ENCODE data around the gene PRC1. TPM values are rescaled to one million over a fixed set of nuclear protein-coding genes. Genes with fewer than 3 reads are reported as not detected.
A peak's percentile ranks its signal among the peaks of the same experiment; 100 is the strongest.

PRC1 gene
- total and polyA plus RNA-seq, 3 experiments from 2014 or later, result 3.4 to 79.9 (median 79.7) TPM

- Histone ChIP-seq H3K4me3 (ENCODE audit: low read length) (no peak overlapping the region), H3K27ac (ENCODE audit: low read depth, low read length) (no peak overlapping the region), H3K4me1 (ENCODE audit: insufficient read depth, low read length) (no peaks in the 10 kb centered on the region), H3K27me3 (ENCODE audit: insufficient read depth, low read length, poor library complexity, severe bottlenecking) (no peaks in the 10 kb centered on the region), H3K9me3 (ENCODE audit: low read length) (no peaks in the 10 kb centered on the region), H3K36me3 (ENCODE audit: insufficient read depth, low read length) (peaks cover 53% of the 10 kb centered on the region)
- peaks cover 0 to 90% (median 5%) of the 10 kb centered on the region in 3 donors for H3K36me3 Mint-ChIP-seq
- no peak for DNase-seq
- no peaks in the 10 kb centered on the region for H3K9me3 Mint-ChIP-seq
- H3K4me3 Mint-ChIP-seq, result no peak overlapping the region
- H3K27me3 Mint-ChIP-seq, result no peaks in the 10 kb centered on the region
- ChIA-PET POLR2A (no interaction called here), CTCF (interaction anchor here (2.3 kb wide), 1 partner anchor 12 kb away, joined by 17 read pairs; no protein-coding TSS in a partner anchor)
- no peak overlapping the region for H3K27ac Mint-ChIP-seq
- no peaks in the 10 kb centered on the region for H3K4me1 Mint-ChIP-seq
Measured at GRCh38 chr15:90945091-90945490, 49.2 kb downstream of the PRC1 start.

DNA sequence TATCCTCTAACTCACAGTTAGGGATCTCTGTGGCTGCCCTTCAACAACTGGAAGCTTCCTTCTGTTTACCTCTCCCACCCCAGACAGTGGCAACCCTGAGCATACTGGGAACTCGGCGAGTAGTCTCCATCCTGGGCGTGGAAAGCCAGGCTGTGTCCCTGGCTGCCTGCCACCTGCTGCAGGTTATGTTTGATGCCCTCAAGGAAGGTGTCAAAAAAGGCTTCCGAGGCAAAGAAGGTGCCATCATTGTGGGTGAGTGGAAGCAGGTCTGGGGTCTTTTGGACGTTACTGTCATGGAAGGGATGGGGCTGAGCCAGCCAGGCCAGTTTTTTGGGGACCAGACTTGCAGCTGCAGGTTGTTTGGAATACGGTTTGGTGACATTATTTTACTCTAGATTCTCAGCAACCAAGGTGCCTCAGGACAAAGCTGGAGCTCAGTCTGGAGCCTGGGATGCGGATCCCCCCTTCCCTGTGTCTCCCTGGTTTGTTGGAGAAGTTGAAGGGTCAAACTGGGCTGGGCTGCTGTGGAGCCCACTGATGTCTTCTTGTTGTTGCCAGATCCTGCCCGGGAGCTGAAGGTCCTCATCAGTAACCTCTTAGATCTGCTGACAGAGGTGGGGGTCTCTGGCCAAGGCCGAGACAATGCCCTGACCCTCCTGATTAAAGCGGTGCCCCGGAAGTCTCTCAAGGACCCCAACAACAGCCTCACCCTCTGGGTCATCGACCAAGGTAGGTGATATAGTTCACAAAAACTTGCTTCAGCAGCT, 51.8 kb downstream of the PRC1 start:
- Histone ChIP-seq H3K4me3 (ENCODE audit: low read length) (no peak overlapping the region), H3K9me3 (ENCODE audit: low read length) (no peaks in the 10 kb centered on the region), H3K36me3 (ENCODE audit: insufficient read depth, low read length) (peaks cover 55% of the 10 kb centered on the region), H3K4me1 (ENCODE audit: insufficient read depth, low read length) (no peaks in the 10 kb centered on the region), H3K27ac (ENCODE audit: low read depth, low read length) (no peak overlapping the region), H3K27me3 (ENCODE audit: insufficient read depth, low read length, poor library complexity, severe bottlenecking) (no peaks in the 10 kb centered on the region)
- no peaks in the 10 kb centered on the region for H3K9me3 Mint-ChIP-seq
- H3K4me3 Mint-ChIP-seq, result no peak overlapping the region
- CTCF ChIA-PET, result interaction anchor here (0.8 to 4.7 kb wide), 3 partner anchors 10 to 295 kb away, joined by 3 to 40 read pairs (median 19); partner anchors contain the start of genes HDDC3 and UNC45A
- no peaks in the 10 kb centered on the region for H3K27me3 Mint-ChIP-seq
- no peak overlapping the region for H3K27ac Mint-ChIP-seq
- peaks cover 0 to 83% (median 8%) of the 10 kb centered on the region in 3 donors for H3K36me3 Mint-ChIP-seq
- no peak for DNase-seq
- no peaks in the 10 kb centered on the region for H3K4me1 Mint-ChIP-seq
- POLR2A ChIA-PET, result no interaction called here

DNA sequence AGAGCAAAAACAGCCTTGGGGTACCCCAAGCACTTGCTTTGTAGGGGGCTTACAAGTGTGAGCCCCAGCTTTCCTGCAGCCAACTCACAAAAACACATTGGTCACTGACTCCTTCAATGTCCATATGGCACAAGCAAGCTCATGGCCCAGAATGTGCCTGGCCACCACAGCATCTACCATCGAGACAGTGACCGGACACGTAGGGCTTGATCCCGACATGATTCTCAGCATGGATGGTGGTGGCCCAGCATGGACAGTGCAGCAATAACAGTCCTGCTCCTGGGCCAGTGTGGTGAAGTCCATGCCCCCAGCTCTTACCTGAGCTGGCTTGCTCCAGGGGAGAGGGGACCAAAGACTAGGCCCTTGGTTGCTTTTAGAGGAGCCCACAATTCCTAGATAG, 53.3 kb downstream of the PRC1 start:
- Histone ChIP-seq H3K27ac (ENCODE audit: low read depth, low read length) (no peak overlapping the region), H3K9me3 (ENCODE audit: low read length) (no peaks in the 10 kb centered on the region), H3K27me3 (ENCODE audit: insufficient read depth, low read length, poor library complexity, severe bottlenecking) (no peaks in the 10 kb centered on the region), H3K36me3 (ENCODE audit: insufficient read depth, low read length) (peaks cover 51% of the 10 kb centered on the region), H3K4me1 (ENCODE audit: insufficient read depth, low read length) (peaks cover 9% of the 10 kb centered on the region), H3K4me3 (ENCODE audit: low read length) (no peak overlapping the region)
- peaks cover 9% of the 10 kb centered on the region in 3 donors for H3K4me1 Mint-ChIP-seq
- H3K27me3 Mint-ChIP-seq, result no peaks in the 10 kb centered on the region
- H3K27ac Mint-ChIP-seq, result no peak overlapping the region
- H3K9me3 Mint-ChIP-seq, result no peaks in the 10 kb centered on the region
- DNase-seq, result no peak
- H3K4me3 Mint-ChIP-seq, result peak overlapping the region in 1 of 7 donors; percentile 69
- peaks cover 0 to 77% (median 9%) of the 10 kb centered on the region in 3 donors for H3K36me3 Mint-ChIP-seq
- CTCF ChIA-PET, result interaction anchor here (1.7 to 4.7 kb wide), 3 partner anchors 8 to 21 kb away, joined by 4 to 40 read pairs (median 19); partner anchors contain the start of genes HDDC3 and UNC45A
- POLR2A ChIA-PET, result no interaction called here

GRCh38 chr15:90939756-90940155, 54.6 kb downstream of the PRC1 start:
- Histone ChIP-seq H3K27ac (ENCODE audit: low read depth, low read length) (no peak overlapping the region), H3K9me3 (ENCODE audit: low read length) (no peaks in the 10 kb centered on the region), H3K4me1 (ENCODE audit: insufficient read depth, low read length) (peaks cover 16% of the 10 kb centered on the region), H3K36me3 (ENCODE audit: insufficient read depth, low read length) (peaks cover 47% of the 10 kb centered on the region), H3K4me3 (ENCODE audit: low read length) (no peak overlapping the region), H3K27me3 (ENCODE audit: insufficient read depth, low read length, poor library complexity, severe bottlenecking) (no peaks in the 10 kb centered on the region)
- H3K4me1 Mint-ChIP-seq, result peaks cover 11 to 20% (median 12%) of the 10 kb centered on the region in 3 donors
- no peak for DNase-seq
- no peaks in the 10 kb centered on the region for H3K27me3 Mint-ChIP-seq
- ChIA-PET POLR2A (no interaction called here), CTCF (interaction anchor here (1.3 to 1.7 kb wide), 3 partner anchors 14 to 93 kb away, joined by 3 to 4 read pairs (median 4); no protein-coding TSS in a partner anchor)
- no peak overlapping the region for H3K4me3 Mint-ChIP-seq
- H3K27ac Mint-ChIP-seq, result no peak overlapping the region
- peaks cover 0 to 74% (median 9%) of the 10 kb centered on the region in 3 donors for H3K36me3 Mint-ChIP-seq
- H3K9me3 Mint-ChIP-seq, result no peaks in the 10 kb centered on the region

DNA sequence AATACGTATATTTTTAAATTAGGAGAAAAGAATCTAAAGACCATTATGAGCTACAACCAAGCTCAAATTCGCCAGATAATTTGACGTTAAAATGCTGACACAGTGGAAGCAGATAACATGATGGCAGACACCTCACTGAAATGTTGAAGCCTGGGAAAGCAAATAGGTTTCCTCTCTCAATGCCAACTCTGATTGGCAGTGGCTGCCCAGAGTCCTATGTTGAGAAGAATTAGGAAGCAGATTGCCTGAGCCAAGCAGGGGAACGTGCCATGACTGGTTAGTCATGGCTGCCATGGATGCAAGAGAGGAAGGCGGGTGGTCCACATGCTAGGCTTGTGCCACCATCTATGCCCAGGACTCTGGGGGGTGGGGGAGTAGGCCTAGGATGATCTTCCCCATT, 56.1 kb downstream of the PRC1 start:
- H3K4me1 Mint-ChIP-seq, result peaks cover 18 to 30% (median 19%) of the 10 kb centered on the region in 3 donors
- H3K27ac Mint-ChIP-seq, result no peak overlapping the region
- H3K4me3 ChIP-seq (ENCODE audit: low read length), result no peak overlapping the region
- DNase-seq, result no peak
- H3K4me3 Mint-ChIP-seq, result no peak overlapping the region
- H3K36me3 ChIP-seq (ENCODE audit: insufficient read depth, low read length), result peaks cover 35% of the 10 kb centered on the region
- no peak overlapping the region for H3K27ac ChIP-seq (ENCODE audit: low read depth, low read length)
- ChIA-PET CTCF (interaction anchor here (9.8 kb wide), 1 partner anchor 17 kb away, joined by 158 read pairs; the partner anchor contains the start of gene RCCD1), POLR2A (no interaction called here)
- H3K27me3 Mint-ChIP-seq, result no peaks in the 10 kb centered on the region
- no peaks in the 10 kb centered on the region for H3K9me3 Mint-ChIP-seq
- H3K36me3 Mint-ChIP-seq, result peaks cover 0 to 61% (median 9%) of the 10 kb centered on the region in 3 donors
- no peaks in the 10 kb centered on the region for H3K27me3 ChIP-seq (ENCODE audit: insufficient read depth, low read length, poor library complexity, severe bottlenecking)
- H3K4me1 ChIP-seq (ENCODE audit: insufficient read depth, low read length), result peaks cover 31% of the 10 kb centered on the region
- H3K9me3 ChIP-seq (ENCODE audit: low read length), result no peaks in the 10 kb centered on the region

DNA sequence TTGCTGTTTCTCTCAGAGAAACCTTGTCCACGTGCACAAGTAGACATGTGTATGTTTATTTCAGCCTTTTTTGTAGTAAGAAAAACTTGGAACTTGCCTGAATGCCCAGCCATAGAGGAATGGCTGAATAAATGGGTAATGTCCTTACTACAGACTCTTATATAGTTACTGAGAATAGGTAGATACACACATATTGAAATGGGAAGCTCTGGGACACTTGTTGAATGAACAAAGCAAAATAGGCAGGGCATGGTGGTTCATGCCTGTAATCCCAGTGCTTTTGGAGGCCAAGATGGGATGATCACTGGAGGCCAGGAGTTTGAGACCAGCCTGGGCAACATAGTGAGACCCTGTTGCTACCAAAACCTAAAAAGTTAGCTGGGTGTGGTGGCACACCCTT, 57.5 kb downstream of the PRC1 start:
- Mint-ChIP-seq H3K4me1 (peaks cover 22 to 36% (median 24%) of the 10 kb centered on the region in 3 donors), H3K9me3 (no peaks in the 10 kb centered on the region), H3K36me3 (peaks cover 0 to 48% (median 9%) of the 10 kb centered on the region in 3 donors), H3K27me3 (no peaks in the 10 kb centered on the region), H3K27ac (peak overlapping the region in 3 of 8 donors; percentile 77 to 99 (median 97)), H3K4me3 (peak overlapping the region; percentile 88 to 97 (median 89))
- Histone ChIP-seq H3K4me1 (ENCODE audit: insufficient read depth, low read length) (peaks cover 39% of the 10 kb centered on the region), H3K9me3 (ENCODE audit: low read length) (no peaks in the 10 kb centered on the region), H3K4me3 (ENCODE audit: low read length) (no peak overlapping the region), H3K27me3 (ENCODE audit: insufficient read depth, low read length, poor library complexity, severe bottlenecking) (no peaks in the 10 kb centered on the region), H3K36me3 (ENCODE audit: insufficient read depth, low read length) (peaks cover 22% of the 10 kb centered on the region), H3K27ac (ENCODE audit: low read depth, low read length) (no peak overlapping the region)
- ChIA-PET POLR2A (no interaction called here), CTCF (interaction anchor here (1.0 to 9.8 kb wide), 2 partner anchors 10 to 18 kb away, joined by 3 to 158 read pairs; partner anchors contain the start of gene RCCD1)
- DNase-seq, result no peak

GRCh38 chr15:90934949-90935751, 59.2 kb downstream of the PRC1 start, which contains the start of gene UNC45A:
Gene UNC45A, plus strand, starts transcription at chr15:90935285. Its CDS starts 40 bp downstream, at chr15:90935325.
- Mint-ChIP-seq H3K27ac (peak within 1 kb of the TSS; percentile 91 to 99 (median 96)), H3K4me1 (peaks cover 36 to 52% (median 38%) of the 10 kb centered on the region in 3 donors), H3K27me3 (no peaks in the 10 kb centered on the region), H3K36me3 (peaks cover 0 to 37% (median 7%) of the 10 kb centered on the region in 3 donors), H3K9me3 (no peaks in the 10 kb centered on the region), H3K4me3 (peak within 1 kb of the TSS; percentile 88 to 97 (median 89))
- POLR2A ChIA-PET, result interaction anchor here (0.5 to 2.5 kb wide), 11 partner anchors 9 to 547 kb away, joined by 3 to 25 read pairs (median 4); partner anchors contain the start of genes BLM, IQGAP1, MAN2A2 and RCCD1
- Histone ChIP-seq H3K27me3 (ENCODE audit: insufficient read depth, low read length, poor library complexity, severe bottlenecking) (no peaks in the 10 kb centered on the region), H3K4me1 (ENCODE audit: insufficient read depth, low read length) (peaks cover 53% of the 10 kb centered on the region), H3K9me3 (ENCODE audit: low read length) (no peaks in the 10 kb centered on the region), H3K4me3 (ENCODE audit: low read length) (peak within 1 kb of the TSS; percentile 66), H3K36me3 (ENCODE audit: insufficient read depth, low read length) (peaks cover 10% of the 10 kb centered on the region), H3K27ac (ENCODE audit: low read depth, low read length) (peak within 1 kb of the TSS; percentile 74)
- CTCF ChIA-PET, result interaction anchor here (0.7 to 9.8 kb wide), 19 partner anchors 7 to 702 kb away, joined by 3 to 251 read pairs (median 5); partner anchors contain the start of genes CIB1, GDPGP1, MAN2A2 and RCCD1
- peak; percentile 93 to 96 (median 96) for DNase-seq
